Activated naive CD4-positive, alpha-beta T cell treated with anti-CD3 and anti-CD28 coated beads, Interleukin-2, amount 10 ng/mL, durations not matched to agents 7 days and 5 days (primary cell): Measurements from ENCODE around the gene BIRC5.

Source experiments
- CTCF ChIA-PET: fragments of 350-600 bp; sonication (Branson Sonifier 250); formaldehyde crosslinking; loops from one replicate; lab custom pipeline; 2021; ENCODE audit warnings: antibody characterized with exemption; lab: Charles Lee
- DNase-seq: peaks from one replicate; pipeline ENCODE4 v3.0.0-alpha.2; 2020
- H3K27ac Mint-ChIP-seq: one replicate; pipeline ENCODE4 v1.8.0; 2021; ENCODE audit warnings: mild to moderate bottlenecking, moderate library complexity, mixed read lengths
- H3K27me3 Mint-ChIP-seq: one replicate; pipeline ENCODE4 v1.8.0; 2021; ENCODE audit warnings: mild to moderate bottlenecking, mixed read lengths
- H3K36me3 Mint-ChIP-seq: one replicate; pipeline ENCODE4 v1.8.0; 2021; ENCODE audit warnings: mixed read lengths
- H3K4me1 Mint-ChIP-seq: one replicate; pipeline ENCODE4 v1.8.0; 2021; ENCODE audit warnings: mixed read lengths
- H3K4me3 Mint-ChIP-seq: one replicate; pipeline ENCODE4 v1.8.0; 2021; ENCODE audit warnings: mild to moderate bottlenecking, moderate library complexity, mixed read lengths
- H3K9me3 Mint-ChIP-seq: one replicate; pipeline ENCODE4 v1.8.0; 2021; ENCODE audit warnings: mixed read lengths

The BIRC5 gene

GRCh38 chr17:78255953-78256706 lies 42.1 kb downstream of the BIRC5 start:
- no peak overlapping the region for H3K4me3 Mint-ChIP-seq
- H3K36me3 Mint-ChIP-seq, result no peaks in the 10 kb centered on the region
- no peak for DNase-seq
- H3K27me3 Mint-ChIP-seq, result peaks cover under 1% of the 10 kb centered on the region
- no peaks in the 10 kb centered on the region for H3K9me3 Mint-ChIP-seq
- peak overlapping the region; percentile 70 for H3K27ac Mint-ChIP-seq
- CTCF ChIA-PET, result interaction anchor here (0.7 to 1.3 kb wide), 3 partner anchors 33 to 166 kb away, joined by 3 to 5 read pairs (median 3); no protein-coding TSS in a partner anchor
- peaks cover 83% of the 10 kb centered on the region for H3K4me1 Mint-ChIP-seq

GRCh38 chr17:78256707-78257591 lies 42.9 kb downstream of the BIRC5 start:
- Mint-ChIP-seq H3K27me3 (no peaks in the 10 kb centered on the region), H3K4me3 (no peak overlapping the region), H3K27ac (peak overlapping the region; percentile 92), H3K9me3 (no peaks in the 10 kb centered on the region), H3K4me1 (peaks cover 81% of the 10 kb centered on the region), H3K36me3 (no peaks in the 10 kb centered on the region)
- no peak for DNase-seq
- CTCF ChIA-PET, result interaction anchor here (1.1 to 1.3 kb wide), 2 partner anchors 32 to 104 kb away, joined by 3 to 5 read pairs; no protein-coding TSS in a partner anchor

- Mint-ChIP-seq H3K9me3 (no peaks in the 10 kb centered on the region), H3K27me3 (no peaks in the 10 kb centered on the region), H3K4me1 (peaks cover 80% of the 10 kb centered on the region), H3K27ac (peak overlapping the region; percentile 92), H3K36me3 (no peaks in the 10 kb centered on the region), H3K4me3 (peak overlapping the region; percentile 48)
- CTCF ChIA-PET, result interaction anchor here (0.6 to 1.0 kb wide), 2 partner anchors 122 to 815 kb away, joined by 3 read pairs; no protein-coding TSS in a partner anchor
- DNase-seq, result peak; percentile 52
These were observed 43.8 kb downstream of the BIRC5 start for GRCh38 chr17:78257810-78258322.

GRCh38 chr17:78258323-78259191 lies 44.5 kb downstream of the BIRC5 start:
- Mint-ChIP-seq H3K9me3 (no peaks in the 10 kb centered on the region), H3K27me3 (no peaks in the 10 kb centered on the region), H3K4me3 (peak overlapping the region; percentile 73), H3K27ac (peak overlapping the region; percentile 92), H3K4me1 (peaks cover 81% of the 10 kb centered on the region), H3K36me3 (no peaks in the 10 kb centered on the region)
- peak; percentile 87 for DNase-seq
- CTCF ChIA-PET, result interaction anchor here (0.6 to 1.0 kb wide), 2 partner anchors 122 to 816 kb away, joined by 3 read pairs; no protein-coding TSS in a partner anchor

GRCh38 chr17:78259192-78259554 lies 45.1 kb downstream of the BIRC5 start:
- Mint-ChIP-seq H3K9me3 (no peaks in the 10 kb centered on the region), H3K36me3 (no peaks in the 10 kb centered on the region), H3K4me1 (peaks cover 84% of the 10 kb centered on the region), H3K27ac (peak overlapping the region; percentile 92), H3K27me3 (no peaks in the 10 kb centered on the region), H3K4me3 (peak overlapping the region; percentile 60)
- CTCF ChIA-PET, result interaction anchor here (2.1 kb wide), 1 partner anchor 8 kb away, joined by 6 read pairs; no protein-coding TSS in a partner anchor
- DNase-seq, result no peak

- no peak overlapping the region for H3K4me3 Mint-ChIP-seq
- peak overlapping the region; percentile 90 for H3K27ac Mint-ChIP-seq
- CTCF ChIA-PET, result interaction anchor here (2.0 kb wide), 1 partner anchor 13 kb away, joined by 18 read pairs; no protein-coding TSS in a partner anchor
- peaks cover 52% of the 10 kb centered on the region for H3K4me1 Mint-ChIP-seq
- H3K36me3 Mint-ChIP-seq, result no peaks in the 10 kb centered on the region
- H3K9me3 Mint-ChIP-seq, result no peaks in the 10 kb centered on the region
- no peaks in the 10 kb centered on the region for H3K27me3 Mint-ChIP-seq
- DNase-seq, result peak; percentile 67
These were observed 49.1 kb downstream of the BIRC5 start for GRCh38 chr17:78263063-78263735.

- H3K27me3 Mint-ChIP-seq, result no peaks in the 10 kb centered on the region
- H3K4me1 Mint-ChIP-seq, result peaks cover 49% of the 10 kb centered on the region
- DNase-seq, result no peak
- H3K36me3 Mint-ChIP-seq, result no peaks in the 10 kb centered on the region
- no peak overlapping the region for H3K4me3 Mint-ChIP-seq
- H3K9me3 Mint-ChIP-seq, result no peaks in the 10 kb centered on the region
- H3K27ac Mint-ChIP-seq, result peak overlapping the region; percentile 90
- CTCF ChIA-PET, result no interaction called here
These were observed 49.8 kb downstream of the BIRC5 start for GRCh38 chr17:78263736-78264340.

GRCh38 chr17:78264590-78264989 lies 50.5 kb downstream of the BIRC5 start:
- DNase-seq, result no peak
- Mint-ChIP-seq H3K27ac (peak overlapping the region; percentile 79), H3K4me1 (peaks cover 43% of the 10 kb centered on the region), H3K36me3 (no peaks in the 10 kb centered on the region), H3K9me3 (no peaks in the 10 kb centered on the region), H3K4me3 (no peak overlapping the region), H3K27me3 (no peaks in the 10 kb centered on the region)
- CTCF ChIA-PET, result interaction anchor here (1.0 kb wide), 1 partner anchor 13 kb away, joined by 3 read pairs; no protein-coding TSS in a partner anchor

GRCh38 chr17:78265121-78265520 lies 51.1 kb downstream of the BIRC5 start:
- CTCF ChIA-PET, result interaction anchor here (1.0 kb wide), 1 partner anchor 14 kb away, joined by 3 read pairs; no protein-coding TSS in a partner anchor
- Mint-ChIP-seq H3K4me1 (peaks cover 40% of the 10 kb centered on the region), H3K27ac (no peak overlapping the region), H3K36me3 (no peaks in the 10 kb centered on the region), H3K4me3 (no peak overlapping the region), H3K9me3 (no peaks in the 10 kb centered on the region), H3K27me3 (no peaks in the 10 kb centered on the region)
- no peak for DNase-seq

GRCh38 chr17:78266231-78266631 lies 52.2 kb downstream of the BIRC5 start:
- no peak overlapping the region for H3K4me3 Mint-ChIP-seq
- DNase-seq, result no peak
- H3K27me3 Mint-ChIP-seq, result no peaks in the 10 kb centered on the region
- peaks cover 44% of the 10 kb centered on the region for H3K4me1 Mint-ChIP-seq
- no peaks in the 10 kb centered on the region for H3K9me3 Mint-ChIP-seq
- no peak overlapping the region for H3K27ac Mint-ChIP-seq
- CTCF ChIA-PET, result no interaction called here
- H3K36me3 Mint-ChIP-seq, result no peaks in the 10 kb centered on the region

- CTCF ChIA-PET, result no interaction called here
- Mint-ChIP-seq H3K9me3 (no peaks in the 10 kb centered on the region), H3K36me3 (no peaks in the 10 kb centered on the region), H3K4me3 (no peak overlapping the region), H3K27me3 (no peaks in the 10 kb centered on the region), H3K27ac (no peak overlapping the region), H3K4me1 (peaks cover 46% of the 10 kb centered on the region)
- DNase-seq, result no peak
These were observed 52.7 kb downstream of the BIRC5 start for GRCh38 chr17:78266771-78267170.

GRCh38 chr17:78267253-78268073 lies 53.4 kb downstream of the BIRC5 start:
- no peak for DNase-seq
- H3K4me1 Mint-ChIP-seq, result peaks cover 46% of the 10 kb centered on the region
- CTCF ChIA-PET, result no interaction called here

More at GRCh38 chr17:78267253-78268073, 53.4 kb downstream of the BIRC5 start:
- no peaks in the 10 kb centered on the region for H3K36me3 Mint-ChIP-seq
- peaks cover 3% of the 10 kb centered on the region for H3K27me3 Mint-ChIP-seq
- H3K4me3 Mint-ChIP-seq, result no peak overlapping the region
- no peaks in the 10 kb centered on the region for H3K9me3 Mint-ChIP-seq
- H3K27ac Mint-ChIP-seq, result no peak overlapping the region
